ENCODE results near the gene UFD1.

The UFD1 gene

GRCh38 chr22:19479355-19480172 is 571 bp upstream of the UFD1 start, which contains the start of gene CDC45:
Gene CDC45 (plus strand): TSS chr22:19479920. CDS start chr22:19479969, 49 bp downstream.
- TF ChIP-seq GATA1 (IDR thresholded peaks at IDR 0.05; ENCODE audit: low read depth, low read length), result no peak
- TF ChIP-seq POLR2A (IDR thresholded peaks at IDR 0.05; ENCODE audit: low read length), result peak; percentile 67
- peak; percentile 98 for DNase-seq

GRCh38 chr22:19478045-19478900 is 720 bp downstream of the UFD1 start:
- TF ChIP-seq GATA1 (IDR thresholded peaks at IDR 0.05; ENCODE audit: low read depth, low read length) (no peak), POLR2A (IDR thresholded peaks at IDR 0.05; ENCODE audit: low read length) (no peak)
- peak; percentile 63 to 75 for DNase-seq

- no peak for TF ChIP-seq GATA1 (IDR thresholded peaks at IDR 0.05; ENCODE audit: low read depth, low read length)
- no peak for TF ChIP-seq POLR2A (IDR thresholded peaks at IDR 0.05; ENCODE audit: low read length)
- peak; percentile 27 to 55 for DNase-seq
Observed at GRCh38 chr22:19477321-19478044, 1.5 kb downstream of the UFD1 start.

- no peak for TF ChIP-seq POLR2A (IDR thresholded peaks at IDR 0.05; ENCODE audit: low read length)
- no peak for TF ChIP-seq GATA1 (IDR thresholded peaks at IDR 0.05; ENCODE audit: low read depth, low read length)
- DNase-seq, result no peak
Observed at GRCh38 chr22:19476023-19476422, 3.0 kb downstream of the UFD1 start.

DNA sequence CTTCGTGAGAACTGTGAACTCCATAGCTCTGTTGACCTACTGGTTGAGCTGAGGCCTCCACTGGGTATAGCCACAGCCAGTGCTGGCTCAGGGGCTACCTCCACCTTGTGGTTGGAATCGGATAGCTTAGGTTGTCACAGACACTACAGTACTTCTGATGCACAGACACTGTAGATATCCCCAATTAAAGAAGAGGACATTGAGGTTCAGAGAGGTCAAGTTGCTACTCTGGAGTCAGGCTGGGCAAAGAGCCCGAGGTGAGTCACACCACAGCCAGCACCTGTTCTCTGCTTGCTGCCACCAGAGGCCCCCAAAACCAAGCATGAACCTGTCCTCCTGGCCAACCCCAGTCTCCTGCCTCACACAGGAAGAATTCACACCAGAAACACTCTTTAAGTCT is 5.4 kb downstream of the UFD1 start:
- no peak for TF ChIP-seq GATA1 (IDR thresholded peaks at IDR 0.05; ENCODE audit: low read depth, low read length)
- no peak for TF ChIP-seq POLR2A (IDR thresholded peaks at IDR 0.05; ENCODE audit: low read length)
- peak in 1 of 2 experiments; percentile 16 for DNase-seq

- no peak for TF ChIP-seq GATA1 (IDR thresholded peaks at IDR 0.05; ENCODE audit: low read depth, low read length)
- no peak for TF ChIP-seq POLR2A (IDR thresholded peaks at IDR 0.05; ENCODE audit: low read length)
- no peak for DNase-seq
Observed at GRCh38 chr22:19472233-19472632, 6.8 kb downstream of the UFD1 start.

GRCh38 chr22:19471572-19471971 is 7.4 kb downstream of the UFD1 start:
- TF ChIP-seq GATA1 (IDR thresholded peaks at IDR 0.05; ENCODE audit: low read depth, low read length) (no peak), POLR2A (IDR thresholded peaks at IDR 0.05; ENCODE audit: low read length) (no peak)
- no peak for DNase-seq

DNA sequence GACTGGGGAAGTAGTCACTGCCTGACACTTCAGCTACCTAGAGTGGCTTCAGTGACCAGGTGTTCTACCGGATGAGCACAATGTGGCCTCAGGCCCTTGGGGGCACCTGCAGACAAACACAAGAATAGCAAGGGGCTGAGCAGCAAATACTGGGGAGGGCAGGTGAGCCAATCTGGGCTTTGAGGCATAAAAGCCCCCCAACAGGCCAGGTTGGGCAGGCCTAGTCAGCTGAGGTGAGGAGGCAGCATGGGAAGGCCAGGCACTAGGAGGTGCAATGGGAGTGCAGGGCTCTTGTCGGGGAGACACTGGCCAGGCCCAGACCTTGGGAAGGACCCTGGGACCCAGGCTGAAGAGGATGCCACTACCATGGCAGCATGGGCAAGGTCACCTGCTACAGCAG is 9.0 kb downstream of the UFD1 start:
- TF ChIP-seq POLR2A (IDR thresholded peaks at IDR 0.05; ENCODE audit: low read length), result no peak
- no peak for TF ChIP-seq GATA1 (IDR thresholded peaks at IDR 0.05; ENCODE audit: low read depth, low read length)

DNA sequence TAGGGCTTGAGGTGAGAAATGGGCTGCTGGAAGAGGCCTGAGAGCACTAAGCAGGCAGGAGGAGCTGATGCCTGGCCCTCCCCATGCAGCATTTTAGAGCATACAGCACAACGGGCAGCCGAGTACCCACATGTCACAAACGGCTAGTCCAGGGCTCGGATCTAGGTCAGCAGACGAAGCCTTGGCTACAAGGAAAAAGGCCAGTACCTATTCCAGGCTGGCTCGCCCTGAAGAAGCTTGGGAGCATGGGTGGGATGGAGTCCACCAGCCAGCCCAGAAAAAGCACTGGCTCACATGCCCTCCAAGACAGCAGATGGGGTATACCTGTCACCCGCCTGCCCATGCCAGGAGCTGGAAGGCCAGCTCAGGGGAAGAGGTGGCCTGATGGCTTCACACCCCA is 9.6 kb downstream of the UFD1 start:
- DNase-seq, result no peak
- TF ChIP-seq GATA1 (IDR thresholded peaks at IDR 0.05; ENCODE audit: low read depth, low read length) (no peak), POLR2A (IDR thresholded peaks at IDR 0.05; ENCODE audit: low read length) (no peak)

More for the DNA sequence above, 9.0 kb downstream of the UFD1 start:
- DNase-seq, result no peak

GRCh38 chr22:19467912-19468311 is 11.1 kb downstream of the UFD1 start:
- DNase-seq, result no peak
- TF ChIP-seq GATA1 (IDR thresholded peaks at IDR 0.05; ENCODE audit: low read depth, low read length) (no peak), POLR2A (IDR thresholded peaks at IDR 0.05; ENCODE audit: low read length) (no peak)

- peak; percentile 34 to 38 for DNase-seq
Observed at GRCh38 chr22:19466848-19467752, 11.9 kb downstream of the UFD1 start.

DNA sequence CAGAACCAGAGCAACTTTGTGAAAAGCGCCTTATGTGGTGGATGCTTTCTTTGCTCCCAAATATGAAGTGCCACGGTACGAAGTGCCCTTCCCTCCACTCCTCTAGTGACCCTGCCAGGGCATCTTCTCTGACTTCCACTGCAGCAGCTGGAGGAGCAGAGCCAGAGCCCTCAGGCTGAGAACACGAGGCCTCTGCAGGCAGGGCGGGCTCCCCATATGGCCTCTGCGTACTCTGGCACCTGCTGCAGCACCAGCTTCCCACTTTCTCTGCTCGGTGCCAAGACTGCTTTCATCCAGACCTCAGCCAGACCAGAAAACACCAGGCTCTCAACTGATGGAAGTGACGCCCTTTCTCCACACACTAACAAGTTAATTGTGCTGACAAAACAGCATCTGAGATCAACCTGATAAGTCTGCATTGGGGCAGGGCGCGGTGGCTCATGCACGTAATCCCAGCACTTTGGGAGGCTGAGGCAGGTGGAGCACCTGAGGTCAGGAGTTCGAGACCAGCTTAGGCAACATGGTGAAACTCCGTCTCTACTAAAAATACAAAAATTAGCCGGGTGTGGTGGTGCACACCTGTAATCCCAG is 12.8 kb downstream of the UFD1 start:
- DNase-seq, result no peak
- no peak for TF ChIP-seq POLR2A (IDR thresholded peaks at IDR 0.05; ENCODE audit: low read length)
- TF ChIP-seq GATA1 (IDR thresholded peaks at IDR 0.05; ENCODE audit: low read depth, low read length), result no peak

More at GRCh38 chr22:19466848-19467752, 11.9 kb downstream of the UFD1 start:
- no peak for TF ChIP-seq GATA1 (IDR thresholded peaks at IDR 0.05; ENCODE audit: low read depth, low read length)
- no peak for TF ChIP-seq POLR2A (IDR thresholded peaks at IDR 0.05; ENCODE audit: low read length)
